ENCODE data around the gene PDLIM1.

GRCh38 chr10:95265572-95265971 lies 25.2 kb downstream of the PDLIM1 start:
- TF ChIP-seq POLR2A (IDR thresholded peaks at IDR 0.05), result no peak
- TF ChIP-seq CTCF (IDR thresholded peaks at IDR 0.05 in 8 of 11, conservative IDR thresholded peaks at IDR 0.05 in 3 of 11), result no peak
- TF ChIP-seq POLR2AphosphoS5 (IDR thresholded peaks at IDR 0.05), result no peak
